ENCODE data around the gene SGCD.

- TF ChIP-seq, protein P1, sequence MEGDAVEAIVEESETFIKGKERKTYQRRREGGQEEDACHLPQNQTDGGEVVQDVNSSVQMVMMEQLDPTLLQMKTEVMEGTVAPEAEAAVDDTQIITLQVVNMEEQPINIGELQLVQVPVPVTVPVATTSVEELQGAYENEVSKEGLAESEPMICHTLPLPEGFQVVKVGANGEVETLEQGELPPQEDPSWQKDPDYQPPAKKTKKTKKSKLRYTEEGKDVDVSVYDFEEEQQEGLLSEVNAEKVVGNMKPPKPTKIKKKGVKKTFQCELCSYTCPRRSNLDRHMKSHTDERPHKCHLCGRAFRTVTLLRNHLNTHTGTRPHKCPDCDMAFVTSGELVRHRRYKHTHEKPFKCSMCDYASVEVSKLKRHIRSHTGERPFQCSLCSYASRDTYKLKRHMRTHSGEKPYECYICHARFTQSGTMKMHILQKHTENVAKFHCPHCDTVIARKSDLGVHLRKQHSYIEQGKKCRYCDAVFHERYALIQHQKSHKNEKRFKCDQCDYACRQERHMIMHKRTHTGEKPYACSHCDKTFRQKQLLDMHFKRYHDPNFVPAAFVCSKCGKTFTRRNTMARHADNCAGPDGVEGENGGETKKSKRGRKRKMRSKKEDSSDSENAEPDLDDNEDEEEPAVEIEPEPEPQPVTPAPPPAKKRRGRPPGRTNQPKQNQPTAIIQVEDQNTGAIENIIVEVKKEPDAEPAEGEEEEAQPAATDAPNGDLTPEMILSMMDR (IDR thresholded peaks at IDR 0.05; ENCODE audit: low read depth, low read length): no peak
- TF ChIP-seq EZH2phosphoT487 (IDR thresholded peaks at IDR 0.05; ENCODE audit: low read depth): no peak
Measured at GRCh38 chr5:156466871-156467270, 139.9 kb downstream of the SGCD start.
